SJSA1 (cell line): Measurements from ENCODE around the gene MAZ. TPM values are rescaled to one million over a fixed set of nuclear protein-coding genes. Genes with fewer than 3 reads are reported as not detected.
A peak's percentile ranks its signal among the peaks of the same experiment; 100 is the strongest.
"Not testable (repeated sequence)": the region's sequence is repeated elsewhere in the genome, so short reads cannot be mapped to it uniquely, and the experiment has no call there.

Experiments
- DNase-seq, 2 experiments: peaks; one replicate each; pipeline ENCODE4 v3.0.0-alpha.2; 2015 to 2020; ENCODE audit warnings: low spot score in 2 of 2, low read depth in 1 of 2
- H3K27ac ChIP-seq: fragments of 250-450 bp; sonication (Bioruptor Pico); 2 replicates; pipeline ENCODE4 v1.5.1; 2020; ENCODE audit warnings: mild to moderate bottlenecking, moderate library complexity
- H3K27me3 ChIP-seq: fragments of 250-450 bp; sonication (Bioruptor Pico); replicated peaks from 2 replicates; pipeline ENCODE4 v1.5.1; 2020; ENCODE audit warnings: mild to moderate bottlenecking, moderate library complexity
- H3K36me3 ChIP-seq: fragments of 250-450 bp; sonication (Bioruptor Pico); 2 replicates; pipeline ENCODE4 v1.5.1; 2020; ENCODE audit warnings: mild to moderate bottlenecking
- H3K4me1 ChIP-seq: fragments of 250-450 bp; sonication (Bioruptor Pico); replicated peaks from 2 replicates; pipeline ENCODE4 v1.6.1; 2021; ENCODE audit warnings: mild to moderate bottlenecking
- H3K4me3 ChIP-seq: fragments of 250-450 bp; sonication (Bioruptor Pico); 2 replicates; pipeline ENCODE4 v1.5.1; 2020; ENCODE audit warnings: mild to moderate bottlenecking
- H3K9me3 ChIP-seq: fragments of 250-450 bp; sonication (Bioruptor Pico); replicated peaks from 2 replicates; pipeline ENCODE4 v1.5.1; 2020; ENCODE audit warnings: mild to moderate bottlenecking
- total RNA-seq: library from RNA; depleted of rRNA; stranded (reverse); fragments of >200 nt; shearing (Covaris generic); gene quantifications from 2 replicates; pipeline ENCODE4 v1.2.3, GENCODE V29; 2014

Gene MAZ
- total RNA-seq, 1 experiment from 2014 or later = 331 TPM

DNA sequence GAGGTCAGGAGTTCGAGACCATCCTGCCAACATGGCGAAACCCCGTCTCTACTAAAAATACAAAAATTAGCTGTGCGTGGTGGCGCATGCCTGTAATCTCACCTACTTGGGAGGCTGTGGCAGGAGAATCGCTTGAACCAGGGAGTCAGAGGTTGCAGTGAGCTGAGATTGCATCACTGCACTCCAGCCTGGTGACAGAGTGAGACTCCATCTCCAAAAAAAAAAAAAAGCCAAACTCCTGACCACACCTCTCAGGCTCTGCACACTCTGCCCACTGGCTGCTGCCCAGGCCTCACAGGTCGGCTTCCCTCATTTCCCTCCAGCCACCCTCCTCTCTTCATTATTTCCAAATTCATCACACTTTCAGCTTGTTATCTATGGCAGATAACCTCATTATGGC is 34.0 kb upstream of the MAZ start:
- H3K9me3 ChIP-seq, H3K4me1 ChIP-seq, H3K27me3 ChIP-seq, H3K27ac ChIP-seq, H3K36me3 ChIP-seq, DNase-seq, H3K4me3 ChIP-seq: not testable (repeated sequence)

GRCh38 chr16:29774730-29775129 is 31.6 kb upstream of the MAZ start:
- no peak for DNase-seq
- Histone ChIP-seq H3K27ac (no peak overlapping the region), H3K4me3 (no peak overlapping the region), H3K4me1 (peaks cover 7% of the 10 kb centered on the region), H3K27me3 (no peaks in the 10 kb centered on the region), H3K36me3 (no peaks in the 10 kb centered on the region), H3K9me3 (no peaks in the 10 kb centered on the region)

- Histone ChIP-seq H3K27ac (no peak overlapping the region), H3K9me3 (no peaks in the 10 kb centered on the region), H3K4me1 (peaks cover 8% of the 10 kb centered on the region), H3K27me3 (no peaks in the 10 kb centered on the region), H3K4me3 (no peak overlapping the region), H3K36me3 (no peaks in the 10 kb centered on the region)
- no peak for DNase-seq
These were observed 30.5 kb upstream of the MAZ start for GRCh38 chr16:29775742-29776408.

- Histone ChIP-seq H3K27me3 (no peaks in the 10 kb centered on the region), H3K4me1 (peaks cover 8% of the 10 kb centered on the region), H3K36me3 (no peaks in the 10 kb centered on the region), H3K27ac (no peak within 1 kb of the TSS), H3K4me3 (no peak within 1 kb of the TSS), H3K9me3 (no peaks in the 10 kb centered on the region)
- DNase-seq = no peak
These were observed 28.6 kb upstream of the MAZ start, which contains the start of gene ZG16 for GRCh38 chr16:29777576-29778350. TSS of gene ZG16 (plus strand) at chr16:29778256. CDS start at chr16:29779267, 1,011 bp downstream.

- Histone ChIP-seq H3K9me3 (no peaks in the 10 kb centered on the region), H3K36me3 (no peaks in the 10 kb centered on the region), H3K4me3 (no peak overlapping the region), H3K4me1 (peaks cover 8% of the 10 kb centered on the region), H3K27ac (no peak overlapping the region), H3K27me3 (no peaks in the 10 kb centered on the region)
- DNase-seq = peak in 1 of 2 experiments; percentile 57
These were observed 26.9 kb upstream of the MAZ start for GRCh38 chr16:29779474-29779873.

DNA sequence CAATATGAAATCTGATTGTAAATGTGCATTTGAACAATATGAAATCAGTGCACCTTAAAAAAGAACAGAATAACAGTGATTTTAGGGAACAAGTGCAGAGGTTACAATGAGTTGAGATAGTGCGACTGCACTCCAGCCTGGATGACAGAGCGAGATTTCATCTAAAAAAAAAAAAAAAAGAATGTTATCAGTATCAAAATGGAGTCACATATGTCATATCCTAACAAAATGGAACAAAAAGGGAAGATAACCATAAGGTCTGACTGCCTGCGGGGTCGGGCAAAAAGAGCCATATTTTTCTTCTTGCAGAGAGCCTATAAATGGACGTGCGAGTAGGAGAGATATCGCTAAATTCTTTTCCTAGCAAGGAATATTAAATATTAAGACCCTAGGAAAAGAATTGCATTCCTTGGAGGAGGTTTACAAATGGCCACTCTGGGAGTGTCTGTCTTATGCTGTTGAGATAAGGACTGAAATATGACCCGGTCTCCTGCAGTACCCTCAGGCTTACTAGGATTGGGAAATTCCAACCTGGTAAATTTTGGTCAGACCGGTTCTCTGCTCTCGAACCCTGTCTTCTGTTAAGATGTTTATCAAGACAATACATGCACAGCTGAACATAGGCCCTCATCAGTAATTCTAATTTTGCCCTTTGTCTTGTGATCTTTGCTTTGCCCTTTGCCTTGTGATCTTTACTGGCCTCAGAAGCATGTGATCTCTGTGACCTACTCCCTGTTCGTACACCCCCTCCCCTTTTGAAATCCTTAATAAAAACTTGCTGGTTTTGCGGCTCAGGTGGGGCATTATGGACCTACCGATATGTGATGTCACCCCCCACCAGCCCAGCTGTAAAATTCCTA is 23.0 kb upstream of the MAZ start:
- not testable (repeated sequence) for H3K36me3 ChIP-seq, DNase-seq, H3K4me1 ChIP-seq, H3K27ac ChIP-seq, H3K4me3 ChIP-seq, H3K9me3 ChIP-seq, H3K27me3 ChIP-seq

DNA sequence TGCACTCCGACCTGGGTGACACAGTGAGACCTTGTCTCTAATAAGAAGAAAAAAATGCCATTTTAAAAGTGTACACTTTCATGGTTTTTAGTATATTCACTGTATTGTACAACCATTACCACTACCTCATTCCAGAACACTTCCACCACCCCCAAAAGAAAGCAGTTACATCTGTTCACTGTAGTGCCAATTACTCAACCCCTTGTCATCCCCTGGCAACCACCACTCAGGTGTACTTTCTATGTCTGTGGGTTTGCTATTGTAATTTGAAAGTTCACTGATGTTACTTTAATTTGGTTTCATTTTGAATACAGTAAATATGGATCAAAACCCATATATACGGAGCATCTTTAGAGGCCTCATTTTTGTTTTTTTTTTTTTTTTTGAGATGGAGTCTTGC is 22.2 kb upstream of the MAZ start:
- Histone ChIP-seq H3K9me3 (no peaks in the 10 kb centered on the region), H3K27me3 (no peaks in the 10 kb centered on the region), H3K27ac (no peak overlapping the region), H3K4me1 (peaks cover 6% of the 10 kb centered on the region), H3K4me3 (no peak overlapping the region), H3K36me3 (no peaks in the 10 kb centered on the region)
- no peak for DNase-seq

GRCh38 chr16:29784901-29785500 is 21.3 kb upstream of the MAZ start:
- peak; percentile 40 to 67 for DNase-seq
- Histone ChIP-seq H3K27me3 (no peaks in the 10 kb centered on the region), H3K4me3 (no peak overlapping the region)

DNA sequence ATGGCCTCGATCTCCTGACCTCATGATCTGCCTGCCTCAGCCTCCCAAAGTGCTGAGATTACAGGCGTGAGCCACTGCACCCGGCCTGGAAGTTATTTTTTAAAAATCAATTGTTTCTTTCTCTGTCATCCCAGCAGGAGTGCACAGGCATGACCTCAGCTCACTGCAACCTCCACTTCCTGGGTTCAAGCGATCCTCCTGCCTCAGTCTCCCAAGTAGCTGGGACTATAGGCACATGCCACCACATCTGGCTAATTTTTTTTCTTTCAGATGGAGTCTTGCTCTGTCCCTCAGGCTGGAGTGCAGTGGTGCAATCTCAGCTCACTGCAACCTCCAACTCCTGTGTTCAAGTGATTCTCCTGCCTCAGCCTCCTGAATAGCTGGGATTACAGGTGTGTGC is 19.2 kb upstream of the MAZ start:
- H3K4me1 ChIP-seq = peaks cover 15% of the 10 kb centered on the region
- DNase-seq, H3K9me3 ChIP-seq, H3K27me3 ChIP-seq, H3K27ac ChIP-seq, H3K4me3 ChIP-seq: not testable (repeated sequence)
- H3K36me3 ChIP-seq = peaks cover 16% of the 10 kb centered on the region

More at GRCh38 chr16:29784901-29785500, 21.3 kb upstream of the MAZ start:
- Histone ChIP-seq H3K9me3 (no peaks in the 10 kb centered on the region), H3K4me1 (peaks cover 4% of the 10 kb centered on the region), H3K27ac (no peak overlapping the region), H3K36me3 (no peaks in the 10 kb centered on the region)

- Histone ChIP-seq H3K4me1 (peaks cover 19% of the 10 kb centered on the region), H3K4me3 (peak overlapping the region; percentile 85), H3K36me3 (peaks cover 41% of the 10 kb centered on the region), H3K27ac (peak overlapping the region; percentile 43), H3K27me3 (no peaks in the 10 kb centered on the region), H3K9me3 (0 out of 2 replicates have a peak, but pooled peaks cover 7% of the 10 kb centered on the region)
- DNase-seq = no peak
These were observed 16.6 kb upstream of the MAZ start for GRCh38 chr16:29789775-29790182.

GRCh38 chr16:29790183-29790948 is 16.0 kb upstream of the MAZ start, which contains the start of gene KIF22:
TSS of gene KIF22 (plus strand) at chr16:29790751. CDS start at chr16:29790760, 9 bp downstream.
- Histone ChIP-seq H3K27ac (peak within 1 kb of the TSS; percentile 79), H3K9me3 (0 out of 2 replicates have a peak, but pooled peaks cover 7% of the 10 kb centered on the region), H3K36me3 (peaks cover 47% of the 10 kb centered on the region), H3K4me3 (peak within 1 kb of the TSS; percentile 85), H3K4me1 (peaks cover 19% of the 10 kb centered on the region), H3K27me3 (no peaks in the 10 kb centered on the region)
- DNase-seq = peak; percentile 99

- peak overlapping the region; percentile 85 for H3K4me3 ChIP-seq
- peaks cover 53% of the 10 kb centered on the region for H3K36me3 ChIP-seq
- no peak for DNase-seq
- peak overlapping the region; percentile 79 for H3K27ac ChIP-seq
- H3K27me3 ChIP-seq = no peaks in the 10 kb centered on the region
- H3K4me1 ChIP-seq = peaks cover 19% of the 10 kb centered on the region
- H3K9me3 ChIP-seq = 0 out of 2 replicates have a peak, but pooled peaks cover 7% of the 10 kb centered on the region
These were observed 15.1 kb upstream of the MAZ start for GRCh38 chr16:29790949-29791844.
